Tibial nerve (tissue), 4 donors: ENCODE data around the gene GABRG3. TPM values are rescaled to one million over a fixed set of nuclear protein-coding genes. Genes with fewer than 3 reads are reported as not detected.

Source experiments
- DNase-seq, 2 donors: peaks; one replicate each; pipeline ENCODE4 v3.0.0-alpha.2; 2019; ENCODE audit warnings: low spot score in 2 of 2
- H3K27ac ChIP-seq, 4 donors: fragments of 200-600 bp; sonication (generic) in 3 of 4; one replicate each; pipeline ENCODE4 v1.5.1; 2017 to 2019; ENCODE audit warnings: mild to moderate bottlenecking in 1 of 4
- H3K27me3 ChIP-seq, 2 donors: fragments of 200-600 bp; sonication (generic) in 1 of 2; one replicate each; pipeline versions ENCODE4 v1.5.1 to v1.6.0; 2017 to 2019
- H3K36me3 ChIP-seq, 3 donors: fragments of 200-600 bp; sonication (generic); one replicate each; pipeline ENCODE4 v1.5.1; 2018 to 2019
- H3K4me1 ChIP-seq, 4 donors: fragments of 200-600 bp; sonication (generic) in 3 of 4; one replicate each; pipeline ENCODE4 v1.5.1; 2017 to 2019
- H3K4me3 ChIP-seq, 4 donors: fragments of 200-600 bp; sonication (generic) in 3 of 4; one replicate each; pipeline ENCODE4 v1.5.1; 2017 to 2019; ENCODE audit warnings: mild to moderate bottlenecking in 1 of 4, moderate library complexity in 1 of 4
- H3K9me3 ChIP-seq, 4 donors: fragments of 200-600 bp; sonication (generic) in 3 of 4; one replicate each; pipeline ENCODE4 v1.5.1; 2017 to 2019
- EP300 ChIP-seq, 2 donors: sonication (generic); formaldehyde crosslinking; IDR thresholded peaks; one replicate each; pipeline ENCODE4 v1.6.1; 2017; ENCODE audit warnings: antibody characterized with exemption in 2 of 2, mild to moderate bottlenecking in 1 of 2
- POLR2A ChIP-seq, 2 donors: fragments of 450-650 bp; IDR thresholded peaks; one replicate each; pipeline ENCODE4 v1.6.1; 2017; ENCODE audit warnings: antibody characterized with exemption in 2 of 2, mild to moderate bottlenecking in 2 of 2, moderate library complexity in 2 of 2
- WGBS, 2 donors: methylation state at CpG; one replicate each; pipeline ENCODE4 v1.1.5; 2018; 5-methylcytosine and 5-hydroxymethylcytosine counted together
- total RNA-seq, 4 donors: library from RNA; depleted of rRNA; stranded (reverse); fragments of >200 nt; gene quantifications; one replicate each; pipeline ENCODE4 v1.1.0, GENCODE V29; 2016
- TF ChIP-seq, protein P1 (sequence below), 5 experiments: fragments of 200-600 bp in 3 of 5; fragments of 450-650 bp in 2 of 5; sonication (generic) in 3 of 5; IDR thresholded peaks; one replicate each; pipeline ENCODE4 v1.5.1; 2016 to 2019; ENCODE audit warnings: antibody characterized with exemption in 5 of 5, mild to moderate bottlenecking in 3 of 5, moderate library complexity in 2 of 5

Gene GABRG3
- total RNA-seq, 4 donors from 2014 or later: not detected

DNA sequence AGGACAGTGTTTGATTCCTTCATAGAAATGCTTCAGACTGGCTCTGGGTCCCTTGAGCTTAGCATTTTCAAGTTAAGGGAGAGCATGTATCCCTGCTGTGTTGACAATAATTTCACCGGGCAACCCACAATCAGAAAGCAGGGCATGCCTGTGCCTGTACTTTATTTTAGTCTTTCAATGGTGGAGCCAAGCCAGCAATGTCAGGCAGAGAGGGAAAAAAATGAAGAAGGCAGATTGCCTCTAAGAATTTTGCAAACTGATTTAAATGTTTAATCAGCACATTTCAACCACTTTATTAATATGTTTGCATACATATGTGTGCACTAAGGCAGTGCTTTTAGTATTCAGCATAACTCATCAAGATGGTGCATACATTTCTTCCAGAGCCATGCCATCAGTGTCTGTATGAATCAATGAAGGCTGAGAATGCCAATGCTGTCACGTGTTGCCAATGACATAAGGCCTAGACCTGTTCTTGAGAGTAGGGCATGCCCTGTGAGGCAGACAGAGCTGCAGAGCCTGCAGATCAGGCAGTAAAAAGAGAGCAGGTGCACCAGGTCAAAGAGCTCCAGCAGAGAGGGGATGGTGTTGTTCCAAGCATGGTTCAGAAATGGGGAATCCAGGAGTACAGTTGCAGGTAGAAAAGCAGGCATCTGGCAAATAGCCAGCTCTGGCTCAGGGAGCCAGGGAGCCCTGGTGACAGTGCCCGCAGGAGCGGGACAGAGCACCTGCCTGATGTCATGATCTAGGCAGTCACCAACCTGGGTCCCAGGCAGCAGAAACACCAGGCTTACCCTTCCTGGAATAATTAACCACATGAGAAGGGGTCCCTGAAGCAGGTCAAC, 508.5 kb downstream of the GABRG3 start:
- Histone ChIP-seq H3K4me1 (no peaks in the 10 kb centered on the region), H3K36me3 (no peaks in the 10 kb centered on the region), H3K4me3 (no peak overlapping the region), H3K9me3 (no peaks in the 10 kb centered on the region), H3K27ac (no peak overlapping the region), H3K27me3 (no peaks in the 10 kb centered on the region)
- no peak for DNase-seq
- 79 to 87% methylated on average over 4 of the region's 4 CpGs for WGBS, 2 donors
- TF ChIP-seq POLR2A (IDR thresholded peaks at IDR 0.05): no peak
- TF ChIP-seq, protein P1, sequence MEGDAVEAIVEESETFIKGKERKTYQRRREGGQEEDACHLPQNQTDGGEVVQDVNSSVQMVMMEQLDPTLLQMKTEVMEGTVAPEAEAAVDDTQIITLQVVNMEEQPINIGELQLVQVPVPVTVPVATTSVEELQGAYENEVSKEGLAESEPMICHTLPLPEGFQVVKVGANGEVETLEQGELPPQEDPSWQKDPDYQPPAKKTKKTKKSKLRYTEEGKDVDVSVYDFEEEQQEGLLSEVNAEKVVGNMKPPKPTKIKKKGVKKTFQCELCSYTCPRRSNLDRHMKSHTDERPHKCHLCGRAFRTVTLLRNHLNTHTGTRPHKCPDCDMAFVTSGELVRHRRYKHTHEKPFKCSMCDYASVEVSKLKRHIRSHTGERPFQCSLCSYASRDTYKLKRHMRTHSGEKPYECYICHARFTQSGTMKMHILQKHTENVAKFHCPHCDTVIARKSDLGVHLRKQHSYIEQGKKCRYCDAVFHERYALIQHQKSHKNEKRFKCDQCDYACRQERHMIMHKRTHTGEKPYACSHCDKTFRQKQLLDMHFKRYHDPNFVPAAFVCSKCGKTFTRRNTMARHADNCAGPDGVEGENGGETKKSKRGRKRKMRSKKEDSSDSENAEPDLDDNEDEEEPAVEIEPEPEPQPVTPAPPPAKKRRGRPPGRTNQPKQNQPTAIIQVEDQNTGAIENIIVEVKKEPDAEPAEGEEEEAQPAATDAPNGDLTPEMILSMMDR (IDR thresholded peaks at IDR 0.05): no peak
- TF ChIP-seq EP300 (IDR thresholded peaks at IDR 0.05): no peak

DNA sequence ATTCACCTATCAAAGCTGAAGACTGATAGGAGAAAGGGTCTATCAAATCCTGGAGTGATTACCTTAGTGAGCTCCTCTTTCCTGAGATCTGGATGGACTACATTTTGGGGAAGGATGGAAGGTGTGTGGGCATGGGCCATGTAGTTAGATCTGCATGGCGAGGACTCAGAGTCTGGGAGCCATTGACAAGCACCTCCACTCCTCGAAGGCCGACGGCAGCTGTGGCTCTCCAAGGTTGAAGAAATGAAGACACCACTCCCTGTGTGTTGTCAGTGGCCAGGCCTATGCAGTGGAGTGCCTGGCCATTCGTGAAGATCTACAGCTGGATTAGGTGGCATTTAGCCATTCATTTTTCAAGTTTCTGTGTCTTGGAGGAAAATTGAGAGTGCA, 509.2 kb downstream of the GABRG3 start:
- 82 to 85% methylated on average over 5 of the region's 5 CpGs for WGBS, 2 donors
- H3K27me3 ChIP-seq: no peaks in the 10 kb centered on the region
- no peaks in the 10 kb centered on the region for H3K36me3 ChIP-seq
- H3K4me3 ChIP-seq: no peak overlapping the region
- DNase-seq: no peak
- H3K4me1 ChIP-seq: no peaks in the 10 kb centered on the region
- no peak overlapping the region for H3K27ac ChIP-seq
- H3K9me3 ChIP-seq: peaks cover 0 to 5% (median 0%) of the 10 kb centered on the region in 4 donors
- TF ChIP-seq, protein P1 (IDR thresholded peaks at IDR 0.05): no peak

DNA sequence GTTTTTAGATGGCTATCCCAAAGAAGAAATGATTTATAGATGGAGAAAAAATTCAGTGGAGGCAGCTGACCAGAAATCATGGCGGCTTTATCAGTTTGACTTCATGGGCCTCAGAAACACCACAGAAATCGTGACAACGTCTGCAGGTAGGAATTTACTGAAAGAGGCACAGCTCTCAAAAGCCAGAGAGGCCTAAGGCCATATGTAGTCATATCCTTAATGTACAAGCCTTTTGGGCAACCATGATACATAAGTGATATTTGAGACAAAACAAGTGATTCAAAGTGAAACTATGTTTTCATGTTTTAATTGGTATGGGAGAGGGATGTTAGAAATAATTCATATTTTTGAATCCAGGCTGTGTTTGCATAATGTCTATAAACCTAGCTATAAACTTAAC, 509.7 kb downstream of the GABRG3 start:
- no peak overlapping the region for H3K27ac ChIP-seq
- H3K36me3 ChIP-seq: no peaks in the 10 kb centered on the region
- no peak for DNase-seq
- H3K4me3 ChIP-seq: no peak overlapping the region
- TF ChIP-seq, protein P1 (IDR thresholded peaks at IDR 0.05): no peak
- TF ChIP-seq POLR2A (IDR thresholded peaks at IDR 0.05): no peak
- TF ChIP-seq EP300 (IDR thresholded peaks at IDR 0.05): no peak
- 85 to 93% methylated on average over 3 of the region's 3 CpGs for WGBS, 2 donors
- H3K9me3 ChIP-seq: peaks cover 0 to 10% (median 0%) of the 10 kb centered on the region in 4 donors
- no peaks in the 10 kb centered on the region for H3K4me1 ChIP-seq
- H3K27me3 ChIP-seq: no peaks in the 10 kb centered on the region

DNA sequence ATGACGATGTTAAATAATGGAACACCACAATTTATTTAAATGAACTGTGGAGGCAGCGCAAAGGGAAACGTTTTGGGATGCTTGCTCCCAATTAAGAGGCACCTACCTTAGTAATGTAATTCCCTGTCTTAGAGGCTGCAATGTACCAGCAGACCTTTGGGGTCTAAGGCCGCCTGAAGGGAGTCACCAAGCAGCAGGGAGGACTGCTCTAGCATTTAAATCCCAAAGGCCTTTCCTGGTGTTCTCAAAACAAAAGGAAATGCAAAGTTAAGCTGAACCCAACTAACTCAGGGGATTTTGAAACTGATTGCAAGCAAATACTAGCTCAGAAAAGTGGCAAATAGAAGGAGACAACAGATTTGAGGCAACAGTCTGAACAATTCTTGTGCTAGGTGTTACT, 510.8 kb downstream of the GABRG3 start:
- no peak for TF ChIP-seq POLR2A (IDR thresholded peaks at IDR 0.05)
- no peak for TF ChIP-seq EP300 (IDR thresholded peaks at IDR 0.05)
- TF ChIP-seq, protein P1 (IDR thresholded peaks at IDR 0.05): no peak
- H3K27ac ChIP-seq: no peak overlapping the region
- no peaks in the 10 kb centered on the region for H3K4me1 ChIP-seq
- WGBS, 2 donors: 55 to 71% methylated on average over 4 of the region's 4 CpGs
- no peak overlapping the region for H3K4me3 ChIP-seq
- H3K36me3 ChIP-seq: no peaks in the 10 kb centered on the region
- H3K9me3 ChIP-seq: peaks cover 0 to 10% (median 0%) of the 10 kb centered on the region in 4 donors
- DNase-seq: no peak
- no peaks in the 10 kb centered on the region for H3K27me3 ChIP-seq

DNA sequence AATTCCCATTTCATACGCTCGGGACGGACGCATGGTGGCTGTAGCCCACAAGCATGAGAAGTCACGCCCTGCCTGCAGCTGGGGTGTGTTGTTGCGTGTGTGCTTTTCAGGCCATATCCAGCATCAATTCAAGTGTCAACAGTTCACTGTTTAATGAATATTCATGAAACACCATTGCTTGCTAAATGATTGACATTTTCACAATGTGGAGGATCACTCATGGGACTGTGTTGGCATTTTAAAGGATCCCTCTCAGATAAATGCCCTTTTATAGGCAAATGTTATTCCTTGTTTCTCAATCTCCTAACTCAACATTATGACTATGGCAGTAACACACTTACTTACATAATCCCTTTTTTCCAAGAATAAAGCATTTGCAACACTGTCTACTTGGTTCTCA, 511.3 kb downstream of the GABRG3 start:
- H3K4me1 ChIP-seq: no peaks in the 10 kb centered on the region
- 53 to 61% methylated on average over 6 of the region's 6 CpGs for WGBS, 2 donors
- TF ChIP-seq POLR2A (IDR thresholded peaks at IDR 0.05) (no peak), EP300 (IDR thresholded peaks at IDR 0.05) (no peak)
- TF ChIP-seq, protein P1 (IDR thresholded peaks at IDR 0.05): no peak
- no peak for DNase-seq
- no peaks in the 10 kb centered on the region for H3K36me3 ChIP-seq
- H3K27ac ChIP-seq: no peak overlapping the region
- peaks cover 0 to 10% (median 0%) of the 10 kb centered on the region in 4 donors for H3K9me3 ChIP-seq
- no peaks in the 10 kb centered on the region for H3K27me3 ChIP-seq
- H3K4me3 ChIP-seq: no peak overlapping the region
